Muscle of leg (tissue), 11 donors: Measurements from ENCODE around the gene KLK3. TPM values are rescaled to one million over a fixed set of nuclear protein-coding genes. Genes with fewer than 3 reads are reported as not detected.

Source experiments
- DNase-seq: peaks from one replicate; pipeline ENCODE4 v3.0.0; 2013
- H3K27ac ChIP-seq: one replicate; pipeline ENCODE4 v1.5.1; 2013; ENCODE audit warnings: mild to moderate bottlenecking, low read length, control low read depth
- H3K27me3 ChIP-seq: one replicate; pipeline ENCODE4 v1.6.1; 2013; ENCODE audit warnings: low read length; ENCODE audit not compliant: control insufficient read depth, insufficient read depth
- H3K36me3 ChIP-seq: one replicate; pipeline ENCODE4 v1.6.1; 2013; ENCODE audit warnings: low read length; ENCODE audit not compliant: control insufficient read depth, insufficient read depth
- H3K4me1 ChIP-seq: one replicate; pipeline ENCODE4 v1.6.1; 2013; ENCODE audit warnings: low read length; ENCODE audit not compliant: control insufficient read depth, insufficient read depth
- H3K4me3 ChIP-seq: one replicate; pipeline ENCODE4 v1.5.1; 2013; ENCODE audit warnings: low read length, control low read depth
- H3K9me3 ChIP-seq: replicated peaks from 2 replicates; pipeline ENCODE4 v1.6.1; 2013; ENCODE audit warnings: low read depth, low read length; ENCODE audit not compliant: control insufficient read depth
- WGBS: methylation state at CpG from one replicate; pipeline ENCODE4 v1.1.5; 2013; ENCODE audit warnings: missing lambda C conversion rate; ENCODE audit not compliant: insufficient coverage; 5-methylcytosine and 5-hydroxymethylcytosine counted together
- polyA plus RNA-seq, 8 donors: library from polyadenylated mRNA; unstranded; fragments of 120-200 nt; gene quantifications; one replicate each; pipeline versions ENCODE4 v1.2.1 to v1.2.3, GENCODE V29; 2013; ENCODE audit warnings: inconsistent platforms in 1 of 8, low replicate concordance in 1 of 8; ENCODE audit not compliant: insufficient read length in 8 of 8, insufficient read depth in 1 of 8
- total RNA-seq: library from RNA; stranded (reverse); fragments of 120-200 nt; gene quantifications from one replicate; pipeline ENCODE4 v1.2.4, GENCODE V29; 2013

The KLK3 gene
- total and polyA plus RNA-seq, 9 donors = not detected

DNA sequence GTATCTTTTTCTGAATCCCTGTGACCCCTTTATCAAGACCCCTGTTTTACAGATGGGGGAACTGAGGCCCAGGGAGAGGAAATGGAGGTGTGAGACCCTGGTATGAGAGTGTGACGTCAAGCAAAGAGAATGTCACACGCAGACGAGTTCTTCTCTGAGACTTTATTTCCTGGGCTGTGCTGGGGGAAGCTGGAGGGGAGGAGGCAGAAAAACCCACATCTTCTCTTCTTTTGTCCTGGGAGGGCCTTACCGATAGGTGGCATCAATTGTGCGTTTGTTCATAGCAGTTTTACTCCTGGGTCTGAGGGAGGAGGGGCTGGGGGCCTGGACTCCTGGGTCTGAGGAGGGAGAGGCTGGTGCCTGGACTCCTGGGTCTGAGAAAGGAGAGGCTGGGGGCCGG, 16.5 kb upstream of the KLK3 start:
- H3K4me1 ChIP-seq = peaks cover 10% of the 10 kb centered on the region
- no peaks in the 10 kb centered on the region for H3K9me3 ChIP-seq
- DNase-seq = no peak
- no peak overlapping the region for H3K27ac ChIP-seq
- no peaks in the 10 kb centered on the region for H3K36me3 ChIP-seq
- H3K4me3 ChIP-seq = no peak overlapping the region
- H3K27me3 ChIP-seq = peaks cover 24% of the 10 kb centered on the region
- 80% methylated on average over 1 of the region's 6 CpGs for WGBS

DNA sequence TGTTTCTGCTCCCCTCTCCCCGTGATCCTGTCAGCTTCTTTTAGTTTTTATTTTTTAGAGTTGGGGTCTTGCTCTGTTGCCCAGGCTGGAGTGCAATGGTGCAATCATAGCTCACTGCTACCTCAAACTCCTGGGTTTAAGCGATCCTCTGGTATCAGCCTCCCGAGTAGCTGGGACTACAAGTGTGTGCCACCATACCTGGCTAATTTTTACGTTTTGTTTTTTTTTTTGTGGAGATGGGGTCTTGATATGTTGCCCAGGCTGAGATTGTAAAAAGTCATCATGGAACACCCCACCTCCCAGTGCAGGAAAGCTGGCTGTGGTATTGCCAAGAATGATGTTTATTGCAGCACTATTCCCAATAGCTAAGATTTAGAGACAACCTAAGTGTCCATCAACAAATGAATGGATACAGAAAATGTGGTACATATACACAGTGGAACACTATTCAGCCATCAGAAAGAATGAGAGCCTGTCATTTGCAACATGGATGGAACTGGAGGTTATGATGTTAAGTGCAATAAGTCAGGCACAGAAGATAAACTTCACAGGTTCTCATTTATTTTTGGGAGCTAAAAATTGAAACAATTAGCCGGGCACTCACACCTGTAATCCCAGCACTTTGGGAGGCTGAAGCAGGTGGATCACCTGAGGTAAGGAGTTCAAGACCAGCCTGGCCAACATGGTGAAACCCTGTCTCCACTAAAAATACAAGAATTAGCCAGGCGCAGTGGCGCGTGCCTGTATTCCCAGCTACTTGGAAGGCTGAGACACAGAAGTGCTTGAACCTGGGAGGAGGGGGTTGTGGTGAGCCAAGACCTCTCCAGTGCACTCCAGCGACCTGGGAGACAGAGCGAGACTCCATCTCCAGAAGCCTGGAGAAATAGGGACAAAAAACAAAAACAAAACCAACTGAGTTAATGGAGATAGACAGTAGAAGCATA, 14.7 kb upstream of the KLK3 start:
- peaks cover 3% of the 10 kb centered on the region for H3K9me3 ChIP-seq
- WGBS = no CpG with 5 or more reads among the region's 10 CpGs
- H3K27me3 ChIP-seq = peaks cover 16% of the 10 kb centered on the region
- H3K4me3 ChIP-seq = no peak overlapping the region
- peaks cover 10% of the 10 kb centered on the region for H3K4me1 ChIP-seq
- no peak for DNase-seq
- no peak overlapping the region for H3K27ac ChIP-seq
- H3K36me3 ChIP-seq = no peaks in the 10 kb centered on the region

DNA sequence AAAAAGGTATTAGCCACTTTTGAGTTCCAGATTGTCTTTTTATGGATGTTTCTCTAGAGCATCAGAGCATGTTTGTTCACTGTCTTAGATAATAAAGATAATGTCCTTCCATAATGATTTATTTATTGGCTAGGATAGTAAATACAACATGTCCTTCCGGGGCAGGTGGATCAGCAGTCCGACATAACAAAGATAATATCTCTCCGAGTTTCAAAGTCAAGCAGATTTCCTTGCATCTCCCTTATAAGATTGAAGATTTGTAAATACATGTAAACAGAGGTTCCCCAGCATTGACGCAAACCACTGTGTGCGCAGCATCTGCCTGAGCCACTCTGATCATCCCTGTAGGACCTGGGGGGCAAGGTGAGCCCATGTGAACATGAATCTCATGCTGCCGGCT, 12.6 kb upstream of the KLK3 start:
- Histone ChIP-seq H3K4me3 (no peak overlapping the region), H3K9me3 (peaks cover 3% of the 10 kb centered on the region), H3K4me1 (no peaks in the 10 kb centered on the region), H3K27ac (no peak overlapping the region), H3K27me3 (no peaks in the 10 kb centered on the region), H3K36me3 (no peaks in the 10 kb centered on the region)
- DNase-seq = no peak
- 94% methylated on average over 3 of the region's 6 CpGs for WGBS

DNA sequence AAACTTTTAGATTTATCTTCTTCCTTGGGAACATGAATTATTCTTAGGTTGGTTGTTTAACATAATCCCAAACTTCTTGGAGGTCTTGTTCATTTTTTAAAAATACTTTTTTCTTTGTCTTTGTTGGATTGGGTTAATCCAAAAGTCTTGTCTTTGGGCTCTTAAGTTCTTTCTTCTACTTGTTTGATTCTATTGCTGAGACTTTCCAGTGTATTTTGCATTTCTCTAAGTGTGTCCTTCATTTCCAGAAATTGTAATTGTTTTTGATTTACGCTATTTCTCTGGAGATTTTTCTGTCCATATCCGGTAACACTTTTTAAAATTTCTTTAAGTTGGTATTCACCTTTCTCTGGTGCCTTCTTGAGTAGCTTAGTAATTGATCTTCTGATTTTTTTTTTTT, 11.5 kb upstream of the KLK3 start:
- Histone ChIP-seq H3K36me3 (no peaks in the 10 kb centered on the region), H3K27ac (no peak overlapping the region), H3K9me3 (peaks cover 3% of the 10 kb centered on the region), H3K4me1 (no peaks in the 10 kb centered on the region), H3K27me3 (no peaks in the 10 kb centered on the region), H3K4me3 (no peak overlapping the region)
- no CpG with 5 or more reads among the region's 2 CpGs for WGBS
- no peak for DNase-seq

DNA sequence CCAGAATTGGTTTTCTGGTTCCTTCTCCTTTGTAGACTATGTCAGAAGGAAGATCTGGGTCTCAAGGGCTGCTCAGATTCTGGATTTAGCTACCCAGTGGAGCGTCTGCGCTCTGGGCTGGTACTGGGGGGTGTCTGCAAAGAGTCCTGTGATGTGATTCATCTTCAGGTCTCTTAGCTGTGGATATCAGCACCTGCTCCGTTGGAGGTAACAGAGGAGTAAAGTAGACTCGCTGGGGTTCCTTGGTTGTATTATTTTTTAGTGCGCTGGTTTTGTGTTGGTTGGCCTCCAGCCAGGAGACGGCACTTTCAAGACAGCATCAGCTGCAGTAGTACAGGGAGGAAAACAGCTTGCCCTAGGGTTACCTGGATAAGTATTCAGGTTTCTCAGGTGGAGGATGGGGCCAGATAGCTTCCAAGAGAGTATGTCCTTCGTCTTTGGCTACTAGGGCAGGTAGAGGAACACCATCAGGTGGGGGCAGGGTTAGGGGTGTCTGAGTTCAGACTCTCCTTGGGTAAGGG, 11.0 kb upstream of the KLK3 start:
- 67% methylated on average over 7 of the region's 7 CpGs for WGBS
- no peak for DNase-seq
- peaks cover 3% of the 10 kb centered on the region for H3K9me3 ChIP-seq
- H3K27ac ChIP-seq = no peak overlapping the region
- H3K4me1 ChIP-seq = no peaks in the 10 kb centered on the region
- no peak overlapping the region for H3K4me3 ChIP-seq
- no peaks in the 10 kb centered on the region for H3K27me3 ChIP-seq
- H3K36me3 ChIP-seq = no peaks in the 10 kb centered on the region

DNA sequence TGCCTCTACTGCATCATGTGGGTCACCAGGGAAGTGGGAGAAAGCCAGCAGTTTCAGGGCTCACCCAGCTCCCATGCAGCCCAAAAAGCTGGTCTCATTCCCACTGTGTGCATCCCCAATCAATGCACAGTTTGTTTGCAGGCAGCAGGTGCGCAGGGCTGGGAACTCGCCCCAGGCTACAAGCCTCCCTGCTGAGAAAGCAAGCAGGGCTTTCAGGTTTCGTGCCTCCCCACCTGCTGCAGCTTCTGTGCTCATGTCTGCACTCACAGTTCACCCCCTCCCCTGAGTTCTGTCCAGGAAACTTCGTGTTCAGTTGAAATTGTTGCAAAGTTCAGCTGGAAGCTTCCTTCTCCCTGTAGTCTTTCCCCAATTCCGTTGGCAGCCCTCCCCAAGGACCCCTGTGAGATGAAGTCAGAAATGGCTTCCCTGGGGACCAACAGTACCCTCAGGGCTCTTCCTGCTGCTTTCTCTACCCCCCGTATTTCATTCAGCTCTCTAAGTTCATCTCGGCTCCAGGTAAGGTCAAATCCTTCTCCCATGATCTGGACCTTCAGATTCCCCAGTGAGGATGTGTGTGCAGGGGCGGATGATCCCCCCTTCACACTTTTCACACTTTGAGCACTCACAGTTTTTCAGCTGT, 10.3 kb upstream of the KLK3 start:
- 39% methylated on average over 5 of the region's 8 CpGs for WGBS
- no peak overlapping the region for H3K4me3 ChIP-seq
- no peaks in the 10 kb centered on the region for H3K4me1 ChIP-seq
- peaks cover 3% of the 10 kb centered on the region for H3K9me3 ChIP-seq
- H3K27me3 ChIP-seq = no peaks in the 10 kb centered on the region
- H3K27ac ChIP-seq = no peak overlapping the region
- H3K36me3 ChIP-seq = no peaks in the 10 kb centered on the region
- no peak for DNase-seq

DNA sequence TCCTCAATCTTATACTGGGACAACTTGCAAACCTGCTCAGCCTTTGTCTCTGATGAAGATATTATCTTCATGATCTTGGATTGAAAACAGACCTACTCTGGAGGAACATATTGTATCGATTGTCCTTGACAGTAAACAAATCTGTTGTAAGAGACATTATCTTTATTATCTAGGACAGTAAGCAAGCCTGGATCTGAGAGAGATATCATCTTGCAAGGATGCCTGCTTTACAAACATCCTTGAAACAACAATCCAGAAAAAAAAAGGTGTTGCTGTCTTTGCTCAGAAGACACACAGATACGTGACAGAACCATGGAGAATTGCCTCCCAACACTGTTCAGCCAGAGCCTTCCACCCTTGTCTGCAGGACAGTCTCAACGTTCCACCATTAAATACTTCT, 4.0 kb upstream of the KLK3 start:
- WGBS = 30% methylated on average over 1 of the region's 3 CpGs
- Histone ChIP-seq H3K36me3 (no peaks in the 10 kb centered on the region), H3K9me3 (no peaks in the 10 kb centered on the region), H3K27me3 (no peaks in the 10 kb centered on the region), H3K27ac (no peak overlapping the region), H3K4me3 (no peak overlapping the region), H3K4me1 (no peaks in the 10 kb centered on the region)
- no peak for DNase-seq

DNA sequence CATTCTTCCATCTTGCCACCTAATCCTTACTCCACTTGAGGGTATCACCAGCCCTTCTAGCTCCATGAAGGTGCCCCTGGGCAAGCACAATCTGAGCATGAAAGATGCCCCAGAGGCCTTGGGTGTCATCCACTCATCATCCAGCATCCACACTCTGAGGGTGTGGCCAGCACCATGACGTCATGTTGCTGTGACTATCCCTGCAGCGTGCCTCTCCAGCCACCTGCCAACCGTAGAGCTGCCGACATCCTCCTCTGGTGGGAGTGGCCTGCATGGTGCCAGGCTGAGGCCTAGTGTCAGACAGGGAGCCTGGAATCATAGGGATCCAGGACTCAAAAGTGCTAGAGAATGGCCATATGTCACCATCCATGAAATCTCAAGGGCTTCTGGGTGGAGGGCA, 3.1 kb upstream of the KLK3 start:
- no peaks in the 10 kb centered on the region for H3K4me1 ChIP-seq
- H3K27me3 ChIP-seq = no peaks in the 10 kb centered on the region
- H3K4me3 ChIP-seq = no peak overlapping the region
- H3K36me3 ChIP-seq = no peaks in the 10 kb centered on the region
- H3K9me3 ChIP-seq = no peaks in the 10 kb centered on the region
- 48% methylated on average over 3 of the region's 4 CpGs for WGBS
- DNase-seq = no peak
- no peak overlapping the region for H3K27ac ChIP-seq

DNA sequence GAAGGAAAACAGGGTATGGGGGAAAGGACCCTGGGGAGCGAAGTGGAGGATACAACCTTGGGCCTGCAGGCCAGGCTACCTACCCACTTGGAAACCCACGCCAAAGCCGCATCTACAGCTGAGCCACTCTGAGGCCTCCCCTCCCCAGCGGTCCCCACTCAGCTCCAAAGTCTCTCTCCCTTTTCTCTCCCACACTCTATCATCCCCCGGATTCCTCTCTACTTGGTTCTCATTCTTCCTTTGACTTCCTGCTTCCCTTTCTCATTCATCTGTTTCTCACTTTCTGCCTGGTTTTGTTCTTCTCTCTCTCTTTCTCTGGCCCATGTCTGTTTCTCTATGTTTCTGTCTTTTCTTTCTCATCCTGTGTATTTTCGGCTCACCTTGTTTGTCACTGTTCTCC, 2.7 kb downstream of the KLK3 start:
- no peak for DNase-seq
- WGBS = 64% methylated on average over 5 of the region's 6 CpGs
- Histone ChIP-seq H3K27me3 (peaks cover 6% of the 10 kb centered on the region), H3K36me3 (no peaks in the 10 kb centered on the region), H3K4me1 (no peaks in the 10 kb centered on the region), H3K4me3 (no peak overlapping the region), H3K27ac (no peak overlapping the region), H3K9me3 (no peaks in the 10 kb centered on the region)

DNA sequence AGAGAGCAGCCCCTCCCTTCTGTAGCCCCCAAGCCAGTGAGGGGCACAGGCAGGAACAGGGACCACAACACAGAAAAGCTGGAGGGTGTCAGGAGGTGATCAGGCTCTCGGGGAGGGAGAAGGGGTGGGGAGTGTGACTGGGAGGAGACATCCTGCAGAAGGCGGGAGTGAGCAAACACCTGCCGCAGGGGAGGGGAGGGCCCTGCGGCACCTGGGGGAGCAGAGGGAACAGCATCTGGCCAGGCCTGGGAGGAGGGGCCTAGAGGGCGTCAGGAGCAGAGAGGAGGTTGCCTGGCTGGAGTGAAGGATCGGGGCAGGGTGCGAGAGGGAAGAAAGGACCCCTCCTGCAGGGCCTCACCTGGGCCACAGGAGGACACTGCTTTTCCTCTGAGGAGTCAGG, 4.2 kb downstream of the KLK3 start:
- H3K27ac ChIP-seq = no peak overlapping the region
- no peak overlapping the region for H3K4me3 ChIP-seq
- no peaks in the 10 kb centered on the region for H3K4me1 ChIP-seq
- no peak for DNase-seq
- H3K27me3 ChIP-seq = peaks cover 6% of the 10 kb centered on the region
- WGBS = 6% methylated on average over 7 of the region's 7 CpGs
- H3K9me3 ChIP-seq = no peaks in the 10 kb centered on the region
- no peaks in the 10 kb centered on the region for H3K36me3 ChIP-seq
